Activated naive CD4-positive, alpha-beta T cell treated with anti-CD3 and anti-CD28 coated beads for 36 hours (primary cell): ENCODE results near the gene SPAG16. TPM values are rescaled to one million over a fixed set of nuclear protein-coding genes. Genes with fewer than 3 reads are reported as not detected.

Experiments
- CTCF ChIA-PET: fragments of 350-600 bp; sonication (Branson Sonifier 250); formaldehyde crosslinking; loops from one replicate; lab custom pipeline; 2021; ENCODE audit warnings: antibody characterized with exemption; lab: Charles Lee
- DNase-seq: peaks from one replicate; pipeline ENCODE4 v3.0.0-alpha.2; 2020
- H3K27ac Mint-ChIP-seq: one replicate; pipeline ENCODE4 v1.8.0; 2021; ENCODE audit warnings: mild to moderate bottlenecking, mixed read lengths
- H3K27me3 Mint-ChIP-seq: one replicate; pipeline ENCODE4 v1.8.0; 2021; ENCODE audit warnings: low read depth, mixed read lengths
- H3K36me3 Mint-ChIP-seq: one replicate; pipeline ENCODE4 v1.8.0; 2021; ENCODE audit warnings: low read depth, mixed read lengths
- H3K4me1 Mint-ChIP-seq: one replicate; pipeline ENCODE4 v1.8.0; 2021; ENCODE audit warnings: low read depth, mixed read lengths
- H3K4me3 Mint-ChIP-seq: one replicate; pipeline ENCODE4 v1.8.0; 2021; ENCODE audit warnings: mild to moderate bottlenecking, moderate library complexity, mixed read lengths
- H3K9me3 Mint-ChIP-seq: one replicate; pipeline ENCODE4 v1.8.0; 2021; ENCODE audit warnings: mixed read lengths
- intact Hi-C: fragments of 100-400 bp; cut with micrococcal nuclease; formaldehyde crosslinking; loops from one replicate; pipeline ENCODE4 v1.15.1; 2023
- total RNA-seq, 2 experiments: library from RNA; stranded (reverse); gene quantifications; one replicate each; pipeline ENCODE4 v1.2.3, GENCODE V29; 2021

The SPAG16 gene
- total RNA-seq, 2 experiments from 2014 or later = 8.4 to 8.8 TPM

DNA sequence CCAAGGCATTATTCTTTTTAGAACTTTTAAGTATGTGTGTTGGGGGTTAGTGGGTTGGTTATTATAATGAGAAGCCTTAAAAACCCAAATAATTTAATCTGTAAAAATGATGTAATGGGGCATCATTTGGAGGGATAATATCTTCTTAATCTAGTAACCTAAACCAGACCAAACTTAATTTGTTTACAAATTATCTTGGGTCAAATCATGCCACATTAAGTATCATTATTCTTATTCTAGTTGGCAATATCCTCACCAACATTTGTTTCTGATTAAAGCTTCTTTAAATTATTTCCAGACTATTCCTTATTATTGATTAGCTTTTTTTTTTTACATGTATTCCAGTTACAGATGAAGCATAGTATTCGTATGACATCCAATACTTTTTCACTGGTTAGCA lies 1041.1 kb downstream of the SPAG16 start:
- no peak overlapping the region for H3K27ac Mint-ChIP-seq
- DNase-seq = no peak
- CTCF ChIA-PET = no interaction called here
- H3K27me3 Mint-ChIP-seq = no peaks in the 10 kb centered on the region
- no peaks in the 10 kb centered on the region for H3K36me3 Mint-ChIP-seq
- intact Hi-C loops = no loop called here
- no peak overlapping the region for H3K4me3 Mint-ChIP-seq
- no peaks in the 10 kb centered on the region for H3K9me3 Mint-ChIP-seq
- H3K4me1 Mint-ChIP-seq = no peaks in the 10 kb centered on the region

DNA sequence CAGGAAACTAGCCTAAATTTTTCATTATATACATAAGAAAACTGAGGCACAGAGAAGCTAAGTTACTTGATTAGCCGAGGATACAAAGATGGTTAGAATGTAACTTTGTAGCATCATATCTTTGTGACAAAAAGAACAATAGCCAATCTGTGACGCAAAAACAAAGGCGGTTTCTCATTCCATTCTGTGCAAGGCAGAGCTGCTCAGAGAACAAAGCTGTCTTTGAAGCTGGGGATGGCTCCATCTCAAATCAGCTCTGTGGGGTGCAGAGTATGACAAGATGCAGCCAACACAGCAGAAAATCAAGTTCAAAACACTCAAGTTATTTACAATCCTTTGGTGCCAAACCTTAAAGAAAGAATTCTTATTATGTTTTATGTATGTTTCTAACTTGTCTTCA lies 1044.7 kb downstream of the SPAG16 start:
- intact Hi-C loops = no loop called here
- Mint-ChIP-seq H3K36me3 (no peaks in the 10 kb centered on the region), H3K27me3 (no peaks in the 10 kb centered on the region), H3K4me1 (no peaks in the 10 kb centered on the region), H3K9me3 (no peaks in the 10 kb centered on the region), H3K27ac (no peak overlapping the region), H3K4me3 (no peak overlapping the region)
- CTCF ChIA-PET = no interaction called here
- no peak for DNase-seq

DNA sequence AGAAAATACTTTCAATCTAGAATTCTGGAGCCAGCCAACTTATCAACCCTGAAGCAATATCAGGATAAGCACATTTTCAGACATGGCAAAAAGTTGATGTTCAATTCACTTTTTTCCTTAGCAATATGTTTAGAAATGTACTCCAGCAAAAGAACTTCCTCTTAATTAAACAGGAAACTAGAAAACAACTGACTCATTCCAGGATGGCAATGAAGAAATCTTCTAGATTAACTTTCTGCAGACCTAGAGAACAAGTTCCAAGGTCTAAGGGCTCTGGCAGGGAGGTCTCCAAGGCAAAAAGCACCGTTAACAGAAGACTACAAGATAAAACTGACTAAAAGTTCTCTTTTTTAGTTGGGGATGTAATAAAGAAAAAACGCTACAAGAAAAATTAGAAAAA lies 1057.4 kb downstream of the SPAG16 start:
- H3K9me3 Mint-ChIP-seq = peaks cover 2% of the 10 kb centered on the region
- CTCF ChIA-PET = no interaction called here
- no peaks in the 10 kb centered on the region for H3K27me3 Mint-ChIP-seq
- no peaks in the 10 kb centered on the region for H3K4me1 Mint-ChIP-seq
- no peak for DNase-seq
- intact Hi-C loops = no loop called here
- no peak overlapping the region for H3K27ac Mint-ChIP-seq
- no peaks in the 10 kb centered on the region for H3K36me3 Mint-ChIP-seq
- H3K4me3 Mint-ChIP-seq = no peak overlapping the region

DNA sequence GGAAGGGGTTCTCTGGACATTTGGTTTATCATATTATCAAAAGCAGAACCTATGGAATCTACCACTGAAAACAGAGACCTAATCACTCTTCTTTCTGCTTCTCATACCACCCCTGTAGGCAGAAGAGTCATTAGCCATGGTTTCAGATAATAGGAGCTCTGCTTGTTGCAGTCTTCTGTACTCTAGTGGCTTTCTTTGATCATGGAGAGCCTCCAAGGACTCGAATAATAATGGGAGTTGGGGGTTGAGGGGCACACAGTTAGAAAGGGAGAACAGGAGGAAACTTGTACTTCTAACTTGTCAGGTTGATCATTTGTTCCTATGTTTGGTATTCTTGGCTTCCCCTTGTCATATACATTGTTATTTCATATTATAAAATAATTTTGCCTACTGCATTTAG lies 1074.2 kb downstream of the SPAG16 start:
- H3K27ac Mint-ChIP-seq = no peak overlapping the region
- CTCF ChIA-PET = no interaction called here
- no peak overlapping the region for H3K4me3 Mint-ChIP-seq
- no peak for DNase-seq
- H3K9me3 Mint-ChIP-seq = peaks cover 8% of the 10 kb centered on the region
- no peaks in the 10 kb centered on the region for H3K4me1 Mint-ChIP-seq
- no peaks in the 10 kb centered on the region for H3K27me3 Mint-ChIP-seq
- H3K36me3 Mint-ChIP-seq = no peaks in the 10 kb centered on the region
- intact Hi-C loops = no loop called here

DNA sequence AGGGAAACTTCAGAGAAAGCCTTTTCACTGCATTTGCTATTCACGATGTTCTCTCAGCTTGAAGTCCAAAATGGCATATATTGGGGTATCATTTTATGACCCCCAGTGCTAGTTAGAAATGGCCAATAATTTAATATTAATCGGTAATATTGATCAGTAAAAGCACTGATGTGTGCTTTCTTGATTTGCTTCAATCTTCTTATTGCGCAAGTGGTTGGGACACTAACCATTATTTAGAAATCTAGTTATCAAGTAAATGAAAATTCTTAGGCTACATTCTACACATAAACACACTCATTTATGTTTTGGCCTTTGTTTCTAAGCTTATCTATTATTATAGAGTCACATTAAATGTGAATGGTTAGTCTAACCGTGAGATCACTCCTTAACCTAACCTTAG lies 1076.9 kb downstream of the SPAG16 start:
- Mint-ChIP-seq H3K4me3 (no peak overlapping the region), H3K27me3 (no peaks in the 10 kb centered on the region), H3K9me3 (peaks cover 7% of the 10 kb centered on the region), H3K4me1 (no peaks in the 10 kb centered on the region), H3K27ac (no peak overlapping the region), H3K36me3 (no peaks in the 10 kb centered on the region)
- DNase-seq = no peak
- intact Hi-C loops = no loop called here
- CTCF ChIA-PET = interaction anchor here (1.3 kb wide), 1 partner anchor 48 kb away, joined by 3 read pairs; no protein-coding TSS in a partner anchor

DNA sequence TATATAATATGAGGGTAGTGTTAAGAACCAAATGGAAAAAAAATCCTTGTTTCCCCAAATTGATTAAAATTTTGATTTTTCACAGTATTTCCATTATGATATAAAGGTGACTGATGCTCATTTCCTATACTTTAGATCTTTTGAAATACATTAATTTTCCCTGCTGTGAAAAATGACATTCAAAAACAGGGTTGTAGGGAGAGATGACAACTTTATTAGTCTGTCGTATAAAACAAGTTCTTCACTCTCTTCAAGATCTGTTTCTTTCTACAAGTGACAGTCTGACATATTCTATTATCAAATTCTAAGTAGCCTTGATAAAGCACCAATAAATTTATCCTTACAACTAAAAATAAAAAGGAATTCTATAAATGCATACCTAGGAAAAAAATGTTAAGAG lies 1081.3 kb downstream of the SPAG16 start:
- Mint-ChIP-seq H3K27ac (no peak overlapping the region), H3K4me3 (no peak overlapping the region), H3K4me1 (no peaks in the 10 kb centered on the region), H3K9me3 (no peaks in the 10 kb centered on the region), H3K27me3 (no peaks in the 10 kb centered on the region), H3K36me3 (no peaks in the 10 kb centered on the region)
- no peak for DNase-seq
- CTCF ChIA-PET = no interaction called here
- intact Hi-C loops = no loop called here

DNA sequence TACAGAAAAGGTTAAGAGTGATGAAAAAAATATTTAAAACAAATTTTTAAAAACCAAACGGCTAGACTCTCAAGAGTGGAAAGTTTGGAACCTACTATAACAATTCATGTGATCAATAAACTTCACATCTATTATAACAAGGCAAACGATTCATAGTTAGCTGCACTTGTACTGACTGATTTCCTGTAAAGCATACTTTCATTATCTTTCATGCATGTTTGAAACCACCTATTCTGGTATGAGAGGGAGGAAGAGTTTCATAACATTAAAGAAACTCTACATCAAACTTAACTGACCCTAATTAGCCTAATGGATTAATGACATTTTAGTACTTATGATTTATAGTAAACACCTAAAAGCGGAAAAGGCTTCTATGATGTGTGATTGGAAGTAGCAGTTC lies 1082.9 kb downstream of the SPAG16 start:
- CTCF ChIA-PET = no interaction called here
- H3K4me3 Mint-ChIP-seq = no peak overlapping the region
- no peak overlapping the region for H3K27ac Mint-ChIP-seq
- no peaks in the 10 kb centered on the region for H3K4me1 Mint-ChIP-seq
- no peaks in the 10 kb centered on the region for H3K36me3 Mint-ChIP-seq
- no peak for DNase-seq
- intact Hi-C loops = no loop called here
- H3K9me3 Mint-ChIP-seq = no peaks in the 10 kb centered on the region
- peaks cover 3% of the 10 kb centered on the region for H3K27me3 Mint-ChIP-seq

DNA sequence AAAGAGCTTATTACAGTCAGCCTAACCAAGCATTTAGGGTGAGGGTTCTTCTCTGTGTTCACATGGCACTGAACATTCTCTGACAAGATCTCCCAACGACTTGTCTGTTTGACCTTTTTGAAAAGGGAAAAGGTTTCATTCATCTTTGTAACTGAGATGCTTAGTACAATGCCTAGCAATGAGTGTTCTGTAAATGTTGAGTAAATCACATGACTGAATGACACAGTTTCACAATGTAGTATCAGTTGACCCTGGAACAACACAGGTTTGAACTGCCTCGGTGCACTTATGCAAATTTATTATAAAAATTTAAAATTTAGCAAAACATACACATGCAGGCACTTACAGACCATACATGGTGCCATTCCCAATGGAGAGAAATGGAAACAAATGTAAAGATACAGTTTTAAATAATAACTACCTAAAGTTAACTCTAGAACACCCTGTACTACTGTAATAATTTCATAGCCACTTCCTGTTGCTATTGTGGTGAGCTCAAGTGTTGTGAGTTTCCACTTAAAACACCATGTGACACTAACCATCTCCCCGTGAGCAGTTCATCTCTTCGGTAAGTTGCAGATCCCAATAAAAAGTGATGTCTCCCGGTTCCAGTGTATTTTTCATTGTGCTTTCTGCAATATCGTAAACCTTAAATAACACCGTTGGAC lies 1092.5 kb downstream of the SPAG16 start:
- no peaks in the 10 kb centered on the region for H3K4me1 Mint-ChIP-seq
- intact Hi-C loops = no loop called here
- H3K4me3 Mint-ChIP-seq = no peak overlapping the region
- H3K36me3 Mint-ChIP-seq = no peaks in the 10 kb centered on the region
- CTCF ChIA-PET = no interaction called here
- H3K27ac Mint-ChIP-seq = no peak overlapping the region
- no peak for DNase-seq
- no peaks in the 10 kb centered on the region for H3K9me3 Mint-ChIP-seq
- H3K27me3 Mint-ChIP-seq = peaks cover 4% of the 10 kb centered on the region

DNA sequence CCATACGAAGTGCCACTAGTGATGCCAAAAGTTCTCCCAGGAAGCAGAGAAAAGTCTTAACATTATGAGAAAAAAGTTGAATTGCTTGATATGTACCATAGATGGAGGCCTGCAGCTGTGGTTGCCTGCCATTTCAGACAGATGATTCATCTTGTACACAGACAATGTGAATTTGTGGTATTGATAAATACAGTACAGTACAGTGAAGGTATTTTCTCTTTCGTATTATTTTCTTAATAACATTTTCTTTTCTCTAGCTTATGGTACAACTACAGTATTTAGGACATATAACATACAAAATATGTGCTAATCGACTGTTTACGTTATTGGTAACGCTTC lies 1093.0 kb downstream of the SPAG16 start:
- CTCF ChIA-PET = no interaction called here
- Mint-ChIP-seq H3K4me1 (no peaks in the 10 kb centered on the region), H3K9me3 (no peaks in the 10 kb centered on the region), H3K36me3 (no peaks in the 10 kb centered on the region), H3K27ac (no peak overlapping the region), H3K27me3 (no peaks in the 10 kb centered on the region), H3K4me3 (no peak overlapping the region)
- intact Hi-C loops = no loop called here
- DNase-seq = no peak

DNA sequence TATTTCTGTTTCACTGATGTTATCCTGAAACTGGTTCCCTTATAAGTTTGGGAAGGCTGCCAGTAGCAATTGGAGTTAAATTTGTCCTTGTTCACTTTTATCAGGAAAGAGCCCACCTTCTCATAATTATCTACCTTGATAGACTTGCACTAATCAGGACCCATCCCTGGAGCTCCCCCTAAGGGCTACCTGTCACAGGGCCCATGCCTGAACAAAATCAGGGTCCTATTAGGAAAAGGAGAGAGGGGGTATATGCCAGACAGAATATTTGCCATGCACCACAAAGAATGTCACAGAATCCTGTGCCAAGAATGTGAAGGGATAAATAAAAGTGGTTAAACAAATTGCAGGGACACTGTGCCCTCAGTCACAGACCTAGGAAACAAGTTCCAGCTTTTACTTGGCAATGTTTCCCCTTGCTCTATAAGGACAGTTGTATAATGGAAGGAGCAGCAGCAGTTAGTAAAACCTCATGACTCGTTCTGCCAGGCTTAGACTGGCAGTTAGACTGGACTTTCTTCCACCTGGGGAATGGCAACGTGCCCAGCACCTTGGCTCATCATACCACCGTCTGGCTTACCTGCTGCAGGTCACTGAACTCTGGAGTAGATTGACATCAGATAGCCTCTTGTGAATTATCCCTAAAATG lies 1094.3 kb downstream of the SPAG16 start:
- CTCF ChIA-PET = no interaction called here
- no peaks in the 10 kb centered on the region for H3K4me1 Mint-ChIP-seq
- no peaks in the 10 kb centered on the region for H3K36me3 Mint-ChIP-seq
- intact Hi-C loops = no loop called here
- no peaks in the 10 kb centered on the region for H3K27me3 Mint-ChIP-seq
- no peak overlapping the region for H3K4me3 Mint-ChIP-seq
- peaks cover 1% of the 10 kb centered on the region for H3K9me3 Mint-ChIP-seq
- no peak overlapping the region for H3K27ac Mint-ChIP-seq
- no peak for DNase-seq

DNA sequence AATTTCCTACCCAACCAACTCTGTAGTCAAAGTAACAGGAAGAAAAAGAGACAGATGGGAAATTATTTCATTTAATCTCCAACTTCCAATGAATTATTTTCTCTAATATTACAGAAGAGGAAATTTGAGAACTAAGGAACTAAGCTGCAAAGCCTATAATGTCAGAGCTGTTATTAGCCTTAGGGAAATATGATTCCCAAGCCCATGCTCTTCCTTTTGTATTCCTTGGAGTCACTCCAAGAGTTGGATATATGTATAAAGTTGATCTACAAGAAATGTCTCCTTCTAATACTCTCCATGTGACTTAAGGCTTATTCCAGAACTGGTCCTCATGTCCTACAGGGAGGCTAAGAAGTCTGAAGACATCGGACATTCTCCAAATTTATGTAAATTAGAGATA lies 1095.0 kb downstream of the SPAG16 start:
- CTCF ChIA-PET = no interaction called here

DNA sequence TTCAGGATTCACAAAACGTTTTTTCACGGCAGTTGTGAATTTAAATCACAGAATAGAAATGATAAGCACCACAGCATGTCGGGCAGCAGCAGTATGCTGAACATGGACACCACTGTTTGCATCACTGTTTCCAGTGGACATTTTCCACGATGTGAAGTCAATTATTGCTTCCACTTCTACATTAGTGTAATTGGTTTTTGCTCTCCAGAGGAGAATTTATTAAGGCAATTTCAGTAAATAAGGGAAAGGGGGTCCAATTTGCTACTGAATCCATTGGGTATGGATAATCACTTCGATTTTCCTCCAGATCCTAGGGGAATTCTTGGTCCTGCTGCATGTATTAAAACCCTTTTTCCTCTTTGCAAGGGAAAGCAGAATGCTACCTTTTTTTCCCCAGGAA lies 1096.4 kb downstream of the SPAG16 start:
- Mint-ChIP-seq H3K9me3 (peaks cover 1% of the 10 kb centered on the region), H3K4me3 (no peak overlapping the region), H3K36me3 (no peaks in the 10 kb centered on the region), H3K27me3 (no peaks in the 10 kb centered on the region), H3K4me1 (no peaks in the 10 kb centered on the region), H3K27ac (no peak overlapping the region)
- CTCF ChIA-PET = no interaction called here
- DNase-seq = no peak
- intact Hi-C loops = no loop called here

More for the DNA sequence above, 1095.0 kb downstream of the SPAG16 start:
- Mint-ChIP-seq H3K4me1 (no peaks in the 10 kb centered on the region), H3K27me3 (no peaks in the 10 kb centered on the region), H3K4me3 (no peak overlapping the region), H3K9me3 (peaks cover 1% of the 10 kb centered on the region), H3K27ac (no peak overlapping the region), H3K36me3 (no peaks in the 10 kb centered on the region)
- intact Hi-C loops = no loop called here
- DNase-seq = no peak

DNA sequence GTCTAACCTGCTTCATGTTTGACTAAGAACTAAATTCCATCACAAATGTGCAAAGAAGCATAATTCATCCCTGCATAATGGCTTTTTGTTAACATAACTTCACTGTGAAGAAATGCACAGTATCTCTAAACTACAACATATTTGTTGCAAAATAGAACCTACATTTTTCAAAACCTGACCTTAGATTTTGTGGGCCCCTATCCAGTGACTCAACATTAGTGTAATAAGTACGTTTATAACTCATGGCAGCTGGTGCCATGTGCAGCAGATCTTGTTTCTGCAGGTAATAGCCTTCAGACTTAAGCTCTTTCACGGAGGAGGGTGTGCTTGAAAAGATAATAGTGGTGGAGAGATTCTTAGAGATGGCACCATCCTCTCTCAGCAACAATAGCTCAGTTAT lies 1098.0 kb downstream of the SPAG16 start:
- Mint-ChIP-seq H3K36me3 (no peaks in the 10 kb centered on the region), H3K27me3 (no peaks in the 10 kb centered on the region), H3K9me3 (peaks cover 1% of the 10 kb centered on the region), H3K4me1 (no peaks in the 10 kb centered on the region), H3K27ac (no peak overlapping the region), H3K4me3 (no peak overlapping the region)
- CTCF ChIA-PET = no interaction called here
- DNase-seq = no peak
- intact Hi-C loops = no loop called here
